Fibroblast of pulmonary artery (primary cell): ENCODE results near the gene ABCA9.

ENCODE experiments used
- DNase-seq: peaks from one replicate; pipeline ENCODE4 v3.0.0-alpha.2; 2010; ENCODE audit warnings: low read depth
- H3K4me3 ChIP-seq: replicated peaks from 2 replicates; pipeline ENCODE4 v1.5.1; 2011; ENCODE audit warnings: low read depth, mild to moderate bottlenecking, control low read depth, low read length, moderate library complexity
- CTCF ChIP-seq: IDR thresholded peaks from 2 replicates; pipeline ENCODE4 v1.5.1; 2011; ENCODE audit warnings: mild to moderate bottlenecking, control low read depth, low read length, inconsistent platforms; ENCODE audit errors: missing control alignments

ABCA9 gene

GRCh38 chr17:69060822-69061221 lies at the start of gene ABCA9:
Gene ABCA9 (minus strand): TSS chr17:69060927. CDS start chr17:69051126, 9,801 bp downstream.
- no peak for TF ChIP-seq CTCF
- peak; percentile 96 for DNase-seq
- peak within 1 kb of the TSS; percentile 60 for H3K4me3 ChIP-seq

- DNase-seq, result no peak
- no peak for TF ChIP-seq CTCF
- H3K4me3 ChIP-seq, result no peak overlapping the region
These were observed 45.4 kb upstream of the ABCA9 start for GRCh38 chr17:69105907-69106730.

- no peak overlapping the region for H3K4me3 ChIP-seq
- TF ChIP-seq CTCF, result no peak
- no peak for DNase-seq
These were observed 43.0 kb upstream of the ABCA9 start for GRCh38 chr17:69103557-69104233.

- TF ChIP-seq CTCF, result no peak
These were observed 37.9 kb upstream of the ABCA9 start for GRCh38 chr17:69098625-69099024.

GRCh38 chr17:69096541-69096940 lies 35.8 kb upstream of the ABCA9 start:
- TF ChIP-seq CTCF, result no peak
- no peak for DNase-seq
- no peak overlapping the region for H3K4me3 ChIP-seq

More at GRCh38 chr17:69098625-69099024, 37.9 kb upstream of the ABCA9 start:
- no peak for DNase-seq
- H3K4me3 ChIP-seq, result no peak overlapping the region

GRCh38 chr17:69093995-69094394 lies 33.3 kb upstream of the ABCA9 start:
- H3K4me3 ChIP-seq, result no peak overlapping the region
- DNase-seq, result no peak
- no peak for TF ChIP-seq CTCF
